SU-DHL-6 (cell line): ENCODE data around the gene IRF8.

Experiments
- CTCF ChIP-seq: fragments of 200-600 bp; sonication (generic); IDR thresholded peaks from one replicate; pipeline ENCODE4 v1.5.1; 2017; ENCODE audit warnings: antibody characterized with exemption, mild to moderate bottlenecking, low read length, moderate library complexity; ENCODE audit not compliant: insufficient read depth, poor library complexity, severe bottlenecking
- EZH2phosphoT487 ChIP-seq: fragments of 200-600 bp; sonication (generic), shearing (Covaris generic); conservative IDR thresholded peaks from 2 replicates; pipeline ENCODE4 v1.6.1; 2018; ENCODE audit warnings: mild to moderate bottlenecking, antibody characterized with exemption, low read length, moderate library complexity, mixed read lengths

- TF ChIP-seq CTCF (no peak), EZH2phosphoT487 (no peak)
Observed at GRCh38 chr16:85934210-85934609, 35.2 kb downstream of the IRF8 start.
